ENCODE data around the gene ZNF544. TPM values are rescaled to one million over a fixed set of nuclear protein-coding genes. Genes with fewer than 3 reads are reported as not detected.
"Not testable (repeated sequence)": the region's sequence is repeated elsewhere in the genome, so short reads cannot be mapped to it uniquely, and the experiment has no call there.

Gene ZNF544
- total RNA-seq, 2 experiments from 2014 or later, result 49.8 to 52.3 TPM

GRCh38 chr19:58237324-58237723 lies 8.6 kb downstream of the ZNF544 start:
- Mint-ChIP-seq H3K9me3 (peaks cover 57% of the 10 kb centered on the region), H3K4me1 (ENCODE audit: low read depth) (no peaks in the 10 kb centered on the region), H3K27me3 (no peaks in the 10 kb centered on the region), H3K4me3 (no peak overlapping the region), H3K27ac (no peak overlapping the region), H3K36me3 (ENCODE audit: low read depth) (peaks cover 96% of the 10 kb centered on the region)
- intact Hi-C loops (cut with micrococcal nuclease), result no loop called here
- ATAC-seq, result no peak
- CTCF ChIA-PET, result interaction anchor here (1.2 to 1.4 kb wide), 2 partner anchors 9 to 70 kb away, joined by 3 to 7 read pairs; partner anchors contain the start of gene ZNF544
- TF ChIP-seq CTCF (IDR thresholded peaks at IDR 0.05), result no peak
- DNase-seq, result no peak
- POLR2A ChIA-PET, result interaction anchor here (0.8 to 1.4 kb wide), 3 partner anchors 9 to 77 kb away, joined by 3 to 9 read pairs (median 3); no protein-coding TSS in a partner anchor

- H3K36me3 Mint-ChIP-seq (ENCODE audit: low read depth), result peaks cover 99% of the 10 kb centered on the region
- peaks cover under 1% of the 10 kb centered on the region for H3K4me1 Mint-ChIP-seq (ENCODE audit: low read depth)
- ATAC-seq, result no peak
- peaks cover 62% of the 10 kb centered on the region for H3K9me3 Mint-ChIP-seq
- H3K27ac Mint-ChIP-seq, result no peak overlapping the region
- no peak for TF ChIP-seq CTCF (IDR thresholded peaks at IDR 0.05)
- CTCF ChIA-PET, result no interaction called here
- no peak overlapping the region for H3K4me3 Mint-ChIP-seq
- intact Hi-C loops (cut with micrococcal nuclease), result no loop called here
- H3K27me3 Mint-ChIP-seq, result no peaks in the 10 kb centered on the region
- POLR2A ChIA-PET, result interaction anchor here (1.3 kb wide), 1 partner anchor 18 kb away, joined by 3 read pairs; no protein-coding TSS in a partner anchor
- DNase-seq, result no peak
These were observed 14.6 kb downstream of the ZNF544 start for GRCh38 chr19:58243351-58243750.

GRCh38 chr19:58248886-58249285 lies 20.2 kb downstream of the ZNF544 start:
- H3K9me3 Mint-ChIP-seq, result peaks cover 65% of the 10 kb centered on the region
- intact Hi-C loops (cut with micrococcal nuclease), result no loop called here
- DNase-seq, result peak; percentile 20

GRCh38 chr19:58252102-58252685 lies 23.5 kb downstream of the ZNF544 start:
- Mint-ChIP-seq H3K27me3 (no peaks in the 10 kb centered on the region), H3K9me3 (peaks cover 72% of the 10 kb centered on the region), H3K36me3 (ENCODE audit: low read depth) (peaks cover 98% of the 10 kb centered on the region), H3K27ac (no peak overlapping the region), H3K4me3 (no peak overlapping the region), H3K4me1 (ENCODE audit: low read depth) (peaks cover 10% of the 10 kb centered on the region)
- CTCF ChIA-PET, result no interaction called here
- no peak for TF ChIP-seq CTCF (IDR thresholded peaks at IDR 0.05)
- DNase-seq, result no peak
- ATAC-seq, result no peak
- POLR2A ChIA-PET, result no interaction called here
- intact Hi-C loops (cut with micrococcal nuclease), result no loop called here

More at GRCh38 chr19:58248886-58249285, 20.2 kb downstream of the ZNF544 start:
- ATAC-seq, result peak; percentile 53
- POLR2A ChIA-PET, result no interaction called here
- Mint-ChIP-seq H3K4me1 (ENCODE audit: low read depth) (peaks cover 10% of the 10 kb centered on the region), H3K4me3 (no peak overlapping the region), H3K27me3 (no peaks in the 10 kb centered on the region), H3K36me3 (ENCODE audit: low read depth) (peaks cover 100% of the 10 kb centered on the region), H3K27ac (peak overlapping the region; percentile 64)
- CTCF ChIA-PET, result no interaction called here
- no peak for TF ChIP-seq CTCF (IDR thresholded peaks at IDR 0.05)

- H3K4me1 Mint-ChIP-seq (ENCODE audit: low read depth); ATAC-seq; intact Hi-C loops (cut with micrococcal nuclease); H3K4me3 Mint-ChIP-seq; H3K27me3 Mint-ChIP-seq; CTCF ChIA-PET; H3K27ac Mint-ChIP-seq; DNase-seq: not testable (repeated sequence)
- Mint-ChIP-seq H3K36me3 (ENCODE audit: low read depth) (peaks cover 98% of the 10 kb centered on the region), H3K9me3 (peaks cover 75% of the 10 kb centered on the region)
- POLR2A ChIA-PET, result interaction anchor here (0.6 to 1.2 kb wide), 2 partner anchors 8 to 18 kb away, joined by 3 to 5 read pairs; no protein-coding TSS in a partner anchor
These were observed 29.5 kb downstream of the ZNF544 start for GRCh38 chr19:58258259-58258658.
